Stimulated activated CD4-positive, alpha-beta T cell treated with anti-CD3 and anti-CD28 coated beads, Interleukin-15, amount 100 ng/mL, for 48 hours (primary cell): ENCODE data around the gene TET1.
"Not testable (repeated sequence)": the region's sequence is repeated elsewhere in the genome, so short reads cannot be mapped to it uniquely, and the experiment has no call there.

ENCODE experiments used
- DNase-seq, 2 donors: peaks; one replicate each; pipeline ENCODE4 v3.0.0-alpha.2; 2020; ENCODE audit warnings: low read depth in 2 of 2

TET1 gene

GRCh38 chr10:68606918-68607317, 46.8 kb downstream of the TET1 start:
- no peak for DNase-seq

- not testable (repeated sequence) for DNase-seq
These were observed 49.9 kb downstream of the TET1 start for GRCh38 chr10:68610023-68610422.

GRCh38 chr10:68611227-68611626, 51.1 kb downstream of the TET1 start:
- no peak for DNase-seq

- not testable (repeated sequence) for DNase-seq
These were observed 53.8 kb downstream of the TET1 start for GRCh38 chr10:68613974-68614373.

GRCh38 chr10:68617691-68618090, 57.6 kb downstream of the TET1 start:
- DNase-seq: not testable (repeated sequence)

- no peak for DNase-seq
These were observed 58.1 kb downstream of the TET1 start for GRCh38 chr10:68618234-68618633.

GRCh38 chr10:68619595-68619994, 59.5 kb downstream of the TET1 start:
- no peak for DNase-seq

- DNase-seq: no peak
These were observed 65.3 kb downstream of the TET1 start for GRCh38 chr10:68625316-68625921.

GRCh38 chr10:68628576-68629127, 68.5 kb downstream of the TET1 start:
- DNase-seq: no peak

- not testable (repeated sequence) for DNase-seq
These were observed 72.1 kb downstream of the TET1 start for GRCh38 chr10:68632271-68632560.

- no peak for DNase-seq
These were observed 73.1 kb downstream of the TET1 start for GRCh38 chr10:68633281-68633680.

GRCh38 chr10:68633816-68634466, 73.8 kb downstream of the TET1 start:
- no peak for DNase-seq

GRCh38 chr10:68636335-68636734, 76.2 kb downstream of the TET1 start:
- DNase-seq: no peak

- DNase-seq: not testable (repeated sequence)
These were observed 83.4 kb downstream of the TET1 start for GRCh38 chr10:68643550-68643949.

- DNase-seq: no peak
These were observed 87.7 kb downstream of the TET1 start for GRCh38 chr10:68647672-68648341.

GRCh38 chr10:68655620-68656126, 95.5 kb downstream of the TET1 start:
- DNase-seq: no peak

- no peak for DNase-seq
These were observed 105.7 kb downstream of the TET1 start for GRCh38 chr10:68665841-68666240.

- no peak for DNase-seq
These were observed 106.2 kb downstream of the TET1 start for GRCh38 chr10:68666280-68666760.

- no peak for DNase-seq
These were observed 108.1 kb downstream of the TET1 start for GRCh38 chr10:68668231-68668630.

- DNase-seq: no peak
These were observed 108.8 kb downstream of the TET1 start for GRCh38 chr10:68668972-68669371.

- DNase-seq: no peak
These were observed 124.3 kb downstream of the TET1 start for GRCh38 chr10:68684413-68684812.

GRCh38 chr10:68696018-68696417, 135.9 kb downstream of the TET1 start:
- no peak for DNase-seq

- DNase-seq: no peak
These were observed 137.0 kb downstream of the TET1 start for GRCh38 chr10:68697106-68697505.
